B cell (primary cell): ENCODE results near the gene ZBTB16. TPM values are rescaled to one million over a fixed set of nuclear protein-coding genes. Genes with fewer than 3 reads are reported as not detected.

Source experiments
- ATAC-seq: fragments of 200-7000 bp; cut with Tn5 transposase; one replicate; pipeline ENCODE4 v1.10.0; 2021; ENCODE audit warnings: low read depth, mild to moderate bottlenecking, moderate number of reproducible peaks, moderate library complexity
- CTCF ChIA-PET: fragments of 350-600 bp; sonication (Branson Sonifier 250); formaldehyde crosslinking; loops from one replicate; lab custom pipeline; 2021; ENCODE audit warnings: antibody characterized with exemption, inconsistent platforms; lab: Charles Lee
- POLR2A ChIA-PET: fragments of 350-600 bp; sonication (Branson Sonifier 250); formaldehyde crosslinking; loops from one replicate; lab custom pipeline; 2021; ENCODE audit warnings: antibody characterized with exemption; lab: Charles Lee
- DNase-seq: peaks from one replicate; pipeline ENCODE4 v3.0.0; 2013
- H2AFZ ChIP-seq: 2 replicates; pipeline ENCODE4 v1.6.1; 2012; ENCODE audit warnings: mild to moderate bottlenecking, low read depth, low read length; ENCODE audit not compliant: insufficient read depth, poor library complexity, severe bottlenecking
- H3K27ac ChIP-seq, 2 donors: 1 replicate in 1 of 2; 2 replicates in 1 of 2; pipeline ENCODE4 v1.5.1; 2012 to 2013; ENCODE audit warnings: low read length in 2 of 2, mild to moderate bottlenecking in 2 of 2, moderate library complexity in 1 of 2
- H3K27me3 ChIP-seq, 4 experiments: fragments of 200-600 bp in 1 of 4; sonication (generic) in 1 of 4; replicated peaks in 1 of 4; 1 replicate in 2 of 4; 2 replicates in 2 of 4; pipeline versions ENCODE4 v1.6.1 to v1.7.0; 2013 to 2016; ENCODE audit warnings: low read length in 3 of 4, mild to moderate bottlenecking in 2 of 4, mixed read lengths in 1 of 4, moderate library complexity in 1 of 4; ENCODE audit not compliant: insufficient read depth in 4 of 4, control insufficient read depth in 3 of 4; ENCODE audit errors: control extremely low read depth in 1 of 4
- H3K36me3 ChIP-seq, 2 experiments: replicated peaks in 1 of 2; 1 replicate in 1 of 2; 2 replicates in 1 of 2; pipeline versions ENCODE4 v1.6.1 to v1.7.1; 2013; ENCODE audit warnings: low read length in 1 of 2; ENCODE audit not compliant: insufficient read depth in 2 of 2, control insufficient read depth in 1 of 2; ENCODE audit errors: control extremely low read depth in 1 of 2, extremely low read depth in 1 of 2
- H3K4me1 ChIP-seq, 2 donors: fragments of 200-600 bp in 1 of 2; sonication (generic) in 1 of 2; 1 replicate in 1 of 2; 2 replicates in 1 of 2; pipeline versions ENCODE4 v1.5.1 to v1.6.1; 2013 to 2017; ENCODE audit warnings: low read length in 2 of 2; ENCODE audit not compliant: control insufficient read depth in 2 of 2, insufficient read depth in 2 of 2
- H3K4me2 ChIP-seq: replicated peaks from 2 replicates; pipeline ENCODE3; 2012; ENCODE audit warnings: mild to moderate bottlenecking, low read depth, low read length; ENCODE audit not compliant: poor library complexity, severe bottlenecking
- H3K4me3 ChIP-seq, 5 experiments: fragments of 200-600 bp in 1 of 5; sonication (generic) in 1 of 5; 1 replicate in 3 of 5; 2 replicates in 2 of 5; pipeline versions ENCODE4 v1.5.1 to v1.7.0; 2011 to 2016; ENCODE audit warnings: low read length in 4 of 5, mild to moderate bottlenecking in 4 of 5, low read depth in 2 of 5, control low read depth in 1 of 5, moderate library complexity in 1 of 5; ENCODE audit not compliant: insufficient read depth in 1 of 5; ENCODE audit errors: control extremely low read depth in 1 of 5, extremely low read depth in 1 of 5
- H3K79me2 ChIP-seq: fragments of 200-600 bp; sonication (generic); one replicate; pipeline ENCODE4 v1.6.0; 2016; ENCODE audit warnings: low read length; ENCODE audit not compliant: control insufficient read depth, insufficient read depth
- H3K9ac ChIP-seq: fragments of 200-600 bp; sonication (generic); 2 replicates; pipeline ENCODE4 v1.6.1; 2017; ENCODE audit warnings: mild to moderate bottlenecking, low read length, moderate library complexity
- H3K9me3 ChIP-seq, 3 donors: one replicate each; pipeline versions ENCODE4 v1.6.1 to v1.7.1; 2013; ENCODE audit warnings: low read length in 2 of 3; ENCODE audit not compliant: control insufficient read depth in 2 of 3, insufficient read depth in 1 of 3; ENCODE audit errors: control extremely low read depth in 1 of 3
- H4K20me1 ChIP-seq: 2 replicates; pipeline ENCODE4 v1.6.0; 2012; ENCODE audit warnings: mild to moderate bottlenecking, low read length; ENCODE audit not compliant: insufficient read depth, control insufficient read depth, poor library complexity, severe bottlenecking
- H3K27ac Mint-ChIP-seq: one replicate; pipeline ENCODE4 v1.8.0; 2021; ENCODE audit warnings: mixed read lengths
- H3K27me3 Mint-ChIP-seq: one replicate; pipeline ENCODE4 v1.8.0; 2021; ENCODE audit warnings: mixed read lengths
- H3K4me1 Mint-ChIP-seq: one replicate; pipeline ENCODE4 v1.8.0; 2021; ENCODE audit warnings: mixed read lengths
- H3K4me3 Mint-ChIP-seq: one replicate; pipeline ENCODE4 v1.8.0; 2021; ENCODE audit warnings: mixed read lengths
- H3K9me3 Mint-ChIP-seq: one replicate; pipeline ENCODE4 v1.8.0; 2022; ENCODE audit warnings: mixed read lengths; ENCODE audit not compliant: insufficient read depth
- EZH2 ChIP-seq: IDR thresholded peaks from 2 replicates; pipeline ENCODE4 v1.6.1; 2012; ENCODE audit warnings: borderline replicate concordance, low read depth, mild to moderate bottlenecking, moderate library complexity, low read length; ENCODE audit not compliant: insufficient read depth, poor library complexity, severe bottlenecking
- WGBS: methylation state at CpG from one replicate; pipeline ENCODE4 v1.1.5; 2013; ENCODE audit warnings: missing lambda C conversion rate; ENCODE audit not compliant: insufficient coverage; 5-methylcytosine and 5-hydroxymethylcytosine counted together
- intact Hi-C: fragments of 100-400 bp; cut with micrococcal nuclease; formaldehyde crosslinking; loops from one replicate; pipeline ENCODE4 v1.10.0; 2022
- polyA plus RNA-seq: library from polyadenylated mRNA; depleted of rRNA; stranded (reverse); fragments of >200 nt; gene quantifications from 2 replicates; pipeline ENCODE4 v1.2.3, GENCODE V29; 2012
- total RNA-seq, 2 donors: library from RNA; stranded (reverse); fragments of 120-200 nt in 1 of 2; gene quantifications; 1 replicate in 1 of 2; 2 replicates in 1 of 2; pipeline versions ENCODE4 v1.2.3 to v1.2.4, GENCODE V29; 2013 to 2022
- TF ChIP-seq, protein P1 (sequence below): fragments of 200-600 bp; IDR thresholded peaks from one replicate; pipeline ENCODE4 v1.8.0; 2022; ENCODE audit warnings: antibody characterized with exemption, mild to moderate bottlenecking

The ZBTB16 gene
- total and polyA plus RNA-seq, 2 donors (not counting 1 experiment from before 2014, with no cell fraction given): 16.0 to 20.6 TPM

- H3K9me3 ChIP-seq: no peaks in the 10 kb centered on the region
- no peak overlapping the region for H3K9ac ChIP-seq
- TF ChIP-seq, protein P1, sequence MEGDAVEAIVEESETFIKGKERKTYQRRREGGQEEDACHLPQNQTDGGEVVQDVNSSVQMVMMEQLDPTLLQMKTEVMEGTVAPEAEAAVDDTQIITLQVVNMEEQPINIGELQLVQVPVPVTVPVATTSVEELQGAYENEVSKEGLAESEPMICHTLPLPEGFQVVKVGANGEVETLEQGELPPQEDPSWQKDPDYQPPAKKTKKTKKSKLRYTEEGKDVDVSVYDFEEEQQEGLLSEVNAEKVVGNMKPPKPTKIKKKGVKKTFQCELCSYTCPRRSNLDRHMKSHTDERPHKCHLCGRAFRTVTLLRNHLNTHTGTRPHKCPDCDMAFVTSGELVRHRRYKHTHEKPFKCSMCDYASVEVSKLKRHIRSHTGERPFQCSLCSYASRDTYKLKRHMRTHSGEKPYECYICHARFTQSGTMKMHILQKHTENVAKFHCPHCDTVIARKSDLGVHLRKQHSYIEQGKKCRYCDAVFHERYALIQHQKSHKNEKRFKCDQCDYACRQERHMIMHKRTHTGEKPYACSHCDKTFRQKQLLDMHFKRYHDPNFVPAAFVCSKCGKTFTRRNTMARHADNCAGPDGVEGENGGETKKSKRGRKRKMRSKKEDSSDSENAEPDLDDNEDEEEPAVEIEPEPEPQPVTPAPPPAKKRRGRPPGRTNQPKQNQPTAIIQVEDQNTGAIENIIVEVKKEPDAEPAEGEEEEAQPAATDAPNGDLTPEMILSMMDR: no peak
- no peak for TF ChIP-seq EZH2
- no peaks in the 10 kb centered on the region for H3K79me2 ChIP-seq
- intact Hi-C loops: no loop called here
- no peaks in the 10 kb centered on the region for H3K4me1 ChIP-seq
- no peak for ATAC-seq
- 76% methylated on average over 6 of the region's 8 CpGs for WGBS
- POLR2A ChIA-PET: no interaction called here
- H3K4me2 ChIP-seq: no peak overlapping the region
- no peak overlapping the region for H2AFZ ChIP-seq
- H3K27me3 Mint-ChIP-seq: peaks cover 19% of the 10 kb centered on the region
- H3K27me3 ChIP-seq: no peaks in the 10 kb centered on the region
- H3K27ac Mint-ChIP-seq: no peak overlapping the region
- no peaks in the 10 kb centered on the region for H3K9me3 Mint-ChIP-seq
- CTCF ChIA-PET: interaction anchor here (1.1 kb wide), 1 partner anchor 132 kb away, joined by 4 read pairs; no protein-coding TSS in a partner anchor
- no peak overlapping the region for H3K4me3 ChIP-seq
- H3K4me1 Mint-ChIP-seq: peaks cover 4% of the 10 kb centered on the region
- no peak for DNase-seq
- H3K36me3 ChIP-seq: no peaks in the 10 kb centered on the region
- H3K4me3 Mint-ChIP-seq: no peak overlapping the region
- no peaks in the 10 kb centered on the region for H4K20me1 ChIP-seq
- H3K27ac ChIP-seq: no peak overlapping the region
Measured at GRCh38 chr11:114129699-114130098, 70.2 kb downstream of the ZBTB16 start.

- intact Hi-C loops: no loop called here
- WGBS: 90% methylated on average over 5 of the region's 6 CpGs
- H3K27ac Mint-ChIP-seq: no peak overlapping the region
- no peak overlapping the region for H3K4me2 ChIP-seq
- no peak overlapping the region for H3K4me3 Mint-ChIP-seq
- H3K4me3 ChIP-seq: no peak overlapping the region
- DNase-seq: no peak
- no peaks in the 10 kb centered on the region for H3K36me3 ChIP-seq
- H3K9me3 ChIP-seq: no peaks in the 10 kb centered on the region
- H4K20me1 ChIP-seq: no peaks in the 10 kb centered on the region
- H3K79me2 ChIP-seq: no peaks in the 10 kb centered on the region
- H3K9ac ChIP-seq: no peak overlapping the region
- no peaks in the 10 kb centered on the region for H3K9me3 Mint-ChIP-seq
- no peaks in the 10 kb centered on the region for H3K4me1 ChIP-seq
- H3K4me1 Mint-ChIP-seq: peaks cover 4% of the 10 kb centered on the region
- POLR2A ChIA-PET: no interaction called here
- CTCF ChIA-PET: interaction anchor here (1.1 to 1.2 kb wide), 2 partner anchors 10 to 131 kb away, joined by 3 to 4 read pairs; no protein-coding TSS in a partner anchor
- no peak overlapping the region for H2AFZ ChIP-seq
- H3K27me3 ChIP-seq: no peaks in the 10 kb centered on the region
- ATAC-seq: no peak
- H3K27ac ChIP-seq: no peak overlapping the region
- peaks cover 19% of the 10 kb centered on the region for H3K27me3 Mint-ChIP-seq
- TF ChIP-seq, protein P1: no peak
- TF ChIP-seq EZH2: no peak
Measured at GRCh38 chr11:114130115-114130576, 70.6 kb downstream of the ZBTB16 start.
